ENCODE results near the gene AQP3.

GRCh38 chr9:33472171-33472880 lies 24.9 kb upstream of the AQP3 start:
- TF ChIP-seq POLR2A (IDR thresholded peaks at IDR 0.05) (no peak), CTCF (IDR thresholded peaks at IDR 0.05) (no peak), POLR2AphosphoS5 (IDR thresholded peaks at IDR 0.05) (no peak)
